T-helper 1 cell treated with Interleukin-12 subunit alpha and Interleukin-12 subunit beta and Interleukin-4 antibody, amounts not matched to agents 30 ng/mL and 1 ng/mL, for 36 hours (primary cell): ENCODE data around the gene MAPKAP1. TPM values are rescaled to one million over a fixed set of nuclear protein-coding genes. Genes with fewer than 3 reads are reported as not detected.

Experiments
- intact Hi-C: fragments of 100-400 bp; cut with micrococcal nuclease; formaldehyde crosslinking; loops from one replicate; pipeline ENCODE4 v1.15.1; 2024
- total RNA-seq: library from RNA; stranded (reverse); gene quantifications from 2 replicates; pipeline ENCODE4 v1.2.3, GENCODE V29; 2022

The MAPKAP1 gene
- total RNA-seq, 1 donor from 2014 or later, result 70.4 TPM

- intact Hi-C loops, result no loop called here
Measured at GRCh38 chr9:125545845-125546244, 161.2 kb downstream of the MAPKAP1 start.

- intact Hi-C loops, result no loop called here
Measured at GRCh38 chr9:125544988-125545651, 161.9 kb downstream of the MAPKAP1 start.

GRCh38 chr9:125544484-125544883 is 162.5 kb downstream of the MAPKAP1 start:
- intact Hi-C loops, result no loop called here

- intact Hi-C loops, result no loop called here
Measured at GRCh38 chr9:125541840-125542243, 165.2 kb downstream of the MAPKAP1 start.

- intact Hi-C loops, result no loop called here
Measured at GRCh38 chr9:125540497-125540896, 166.5 kb downstream of the MAPKAP1 start.

- intact Hi-C loops, result no loop called here
Measured at GRCh38 chr9:125538092-125538473, 168.9 kb downstream of the MAPKAP1 start.

GRCh38 chr9:125537442-125538091 is 169.4 kb downstream of the MAPKAP1 start:
- intact Hi-C loops, result no loop called here

- intact Hi-C loops, result no loop called here
Measured at GRCh38 chr9:125536776-125537175, 170.2 kb downstream of the MAPKAP1 start.

- intact Hi-C loops, result no loop called here
Measured at GRCh38 chr9:125536167-125536772, 170.7 kb downstream of the MAPKAP1 start.

- intact Hi-C loops, result no loop called here
Measured at GRCh38 chr9:125534971-125535701, 171.9 kb downstream of the MAPKAP1 start.

GRCh38 chr9:125532812-125533594 is 174.0 kb downstream of the MAPKAP1 start:
- intact Hi-C loops, result no loop called here

- intact Hi-C loops, result no loop called here
Measured at GRCh38 chr9:125532412-125532811, 174.6 kb downstream of the MAPKAP1 start.

- intact Hi-C loops, result loop anchor here (1.0 kb wide), 1 partner anchor 8 kb away; no protein-coding TSS in a partner anchor
Measured at GRCh38 chr9:125529589-125530515, 177.2 kb downstream of the MAPKAP1 start.

- intact Hi-C loops, result no loop called here
Measured at GRCh38 chr9:125529107-125529506, 177.9 kb downstream of the MAPKAP1 start.

- intact Hi-C loops, result no loop called here
Measured at GRCh38 chr9:125527471-125528002, 179.5 kb downstream of the MAPKAP1 start.

- intact Hi-C loops, result no loop called here
Measured at GRCh38 chr9:125525921-125526631, 180.9 kb downstream of the MAPKAP1 start.

- intact Hi-C loops, result no loop called here
Measured at GRCh38 chr9:125524583-125525355, 182.2 kb downstream of the MAPKAP1 start.

GRCh38 chr9:125523681-125524080 is 183.3 kb downstream of the MAPKAP1 start:
- intact Hi-C loops, result no loop called here
